GM12878 (cell line): Measurements from ENCODE around the gene ARFRP1. TPM values are rescaled to one million over a fixed set of nuclear protein-coding genes. Genes with fewer than 3 reads are reported as not detected.
A peak's percentile ranks its signal among the peaks of the same experiment; 100 is the strongest.

ENCODE experiments used
- ATAC-seq: fragments of 200-7000 bp; cut with Tn5 transposase; 3 replicates; pipeline ENCODE4 v1.9.1; 2020; ENCODE audit warnings: mild to moderate bottlenecking, moderate library complexity
- BruUV-seq: library from RNA; stranded (reverse); fragments of 400-500 nt; replicated peaks from 2 replicates; lab custom pipeline; 2021; lab: Mats Ljungman, UMichigan
- CTCF ChIA-PET: fragments of 300-600 bp; sonication (Branson Sonifier 250); formaldehyde crosslinking; extraction: SDS; loops from one replicate; lab custom pipeline; 2021; ENCODE audit warnings: inconsistent platforms; lab: Yijun Ruan, JAX
- POLR2A ChIA-PET: fragments of 350-600 bp; formaldehyde crosslinking; extraction: SDS; loops from one replicate; lab custom pipeline; 2021; ENCODE audit warnings: inconsistent platforms; lab: Charles Lee
- RAD21 ChIA-PET: fragments of 300-600 bp; sonication (Branson Sonifier 250); formaldehyde crosslinking; loops from one replicate; lab custom pipeline; 2023; ENCODE audit warnings: antibody characterized with exemption; ENCODE audit not compliant: unreplicated experiment; lab: Charles Lee
- SMC1A ChIA-PET: fragments of 300-600 bp; sonication (Branson Sonifier 250); formaldehyde crosslinking; loops from one replicate; lab custom pipeline; 2023; ENCODE audit not compliant: unreplicated experiment, uncharacterized antibody; lab: Charles Lee
- DNase-seq: peaks from one replicate; pipeline ENCODE4 v3.0.0-alpha.2; 2011; ENCODE audit warnings: low read depth, low spot score
- FAIRE-seq: peaks from 3 replicates; lab custom pipeline; 2011; peaks lifted over from hg19 to GRCh38; lab: Jason Lieb, UNC
- H2AFZ ChIP-seq: 2 replicates; pipeline ENCODE4 v1.6.0; 2011; ENCODE audit warnings: low read depth, low read length, control low read depth; ENCODE audit not compliant: control insufficient read depth
- H3K27ac ChIP-seq: 2 replicates; pipeline ENCODE4 v1.5.1; 2011; ENCODE audit warnings: control low read depth; ENCODE audit not compliant: control insufficient read depth, insufficient read depth
- H3K27me3 ChIP-seq, 2 experiments: replicated peaks in 1 of 2; 2 replicates each; pipeline versions ENCODE4 v1.6.0 to v1.6.1; 2011; ENCODE audit warnings: low read length in 1 of 2; ENCODE audit not compliant: control insufficient read depth in 2 of 2, insufficient read depth in 2 of 2
- H3K36me3 ChIP-seq, 2 experiments: 2 replicates each; pipeline ENCODE4 v1.5.1; 2011; ENCODE audit warnings: low read length in 1 of 2; ENCODE audit not compliant: control insufficient read depth in 2 of 2, insufficient read depth in 2 of 2
- H3K4me1 ChIP-seq: 2 replicates; pipeline ENCODE4 v1.6.1; 2011; ENCODE audit warnings: mild to moderate bottlenecking, low read length, moderate library complexity, mixed read lengths; ENCODE audit not compliant: control insufficient read depth, insufficient read depth
- H3K4me2 ChIP-seq: 2 replicates; pipeline ENCODE4 v1.6.0; 2011; ENCODE audit warnings: control low read depth; ENCODE audit not compliant: control insufficient read depth, insufficient read depth
- H3K4me3 ChIP-seq: fragments of 200-600 bp; sonication (generic); 2 replicates; pipeline ENCODE4 v1.5.1; 2016
- H3K79me2 ChIP-seq: 2 replicates; pipeline ENCODE4 v1.6.0; 2011; ENCODE audit warnings: low read length; ENCODE audit not compliant: control insufficient read depth, insufficient read depth
- H3K9ac ChIP-seq: 2 replicates; pipeline ENCODE4 v1.8.0; 2011; ENCODE audit warnings: low read length, control low read depth, mixed read lengths; ENCODE audit not compliant: control insufficient read depth, insufficient read depth
- H3K9me3 ChIP-seq: replicated peaks from 3 replicates; pipeline ENCODE4 v1.5.1; 2011; ENCODE audit warnings: mild to moderate bottlenecking, low read length; ENCODE audit not compliant: control insufficient read depth, insufficient read depth
- H4K20me1 ChIP-seq: 2 replicates; pipeline ENCODE4 v1.6.0; 2011; ENCODE audit not compliant: control insufficient read depth, insufficient read depth
- HDAC2 ChIP-seq: fragments of 200-600 bp; sonication (generic); IDR thresholded peaks from 2 replicates; pipeline ENCODE4 v1.6.1; 2017
- KLF5 ChIP-seq: fragments of 450-650 bp; IDR thresholded peaks from 2 replicates; pipeline ENCODE4 v1.6.1; 2014; ENCODE audit warnings: mild to moderate bottlenecking; ENCODE audit not compliant: partially characterized antibody
- MTA3 ChIP-seq: IDR thresholded peaks from 2 replicates; pipeline ENCODE4 v1.6.1; 2012; ENCODE audit warnings: low read length, inconsistent platforms, borderline replicate concordance
- POLR2A ChIP-seq: IDR thresholded peaks from 2 replicates; pipeline ENCODE4 v1.6.1; 2011; ENCODE audit warnings: low read depth, mild to moderate bottlenecking, low read length
- SP1 ChIP-seq: IDR thresholded peaks from one replicate; pipeline ENCODE4 v1.6.1; 2011; ENCODE audit warnings: low read depth, low read length
- WGBS: methylation state at CpG from one replicate; pipeline ENCODE4 v1.1.6; 2016; ENCODE audit warnings: low lambda C conversion rate; ENCODE audit not compliant: insufficient replicate concordance, insufficient coverage; ENCODE audit errors: missing lambda C conversion rate; 5-methylcytosine and 5-hydroxymethylcytosine counted together
- in situ Hi-C: fragments of 300-500 bp; cut with MboI; formaldehyde crosslinking; loops from 9 replicates; pipeline ENCODE4 v1.14.3; 2018; ENCODE audit warnings: mixed read lengths
- intact Hi-C: fragments of 100-400 bp; cut with micrococcal nuclease; formaldehyde crosslinking; loops from one replicate; pipeline ENCODE4 v1.14.2; 2022; ENCODE audit not compliant: unreplicated experiment
- polyA plus RNA-seq, 11 experiments: library from polyadenylated mRNA; depleted of rRNA in 4 of 11; unstranded in 6 of 11; stranded (reverse) in 5 of 11; fragments of >200 nt; fragmentation: Nextera tagmentation in 4 of 11; fragmentation: Illumina TruSeq in 1 of 11; extraction: Ambion mirVana in 4 of 11; extraction: Trizol in 1 of 11; gene quantifications; 1 replicate in 1 of 11; 2 replicates in 10 of 11; pipeline versions ENCODE4 v1.2.1 to v1.2.3, GENCODE V29; 2011 to 2016; ENCODE audit warnings: inconsistent platforms in 2 of 11, missing spikeins in 2 of 11, low read depth in 1 of 11
- total RNA-seq, 4 experiments: library from RNA; depleted of rRNA in 3 of 4; stranded (reverse); fragments of >200 nt in 3 of 4; fragmentation: Illumina TruSeq in 1 of 4; extraction: Trizol in 1 of 4; gene quantifications; 2 replicates each; pipeline versions ENCODE4 v1.2.1 to v1.2.3, GENCODE V29; 2013 to 2021
- TF ChIP-seq, protein P1 (sequence below): IDR thresholded peaks from 2 replicates; pipeline ENCODE4 v1.6.1; 2012; ENCODE audit warnings: low read depth, low read length, improper control_type of control experiment
- TF ChIP-seq, protein P2 (sequence below): IDR thresholded peaks from 2 replicates; pipeline ENCODE4 v1.6.1; 2012; ENCODE audit warnings: mild to moderate bottlenecking, low read depth, low read length

The ARFRP1 gene
- total and polyA plus RNA-seq, 10 of the 15 experiments (the other 5 are each of a cell fraction or from before 2014, with no cell fraction given) = 0.37 to 71.7 (median 34.6) TPM

DNA sequence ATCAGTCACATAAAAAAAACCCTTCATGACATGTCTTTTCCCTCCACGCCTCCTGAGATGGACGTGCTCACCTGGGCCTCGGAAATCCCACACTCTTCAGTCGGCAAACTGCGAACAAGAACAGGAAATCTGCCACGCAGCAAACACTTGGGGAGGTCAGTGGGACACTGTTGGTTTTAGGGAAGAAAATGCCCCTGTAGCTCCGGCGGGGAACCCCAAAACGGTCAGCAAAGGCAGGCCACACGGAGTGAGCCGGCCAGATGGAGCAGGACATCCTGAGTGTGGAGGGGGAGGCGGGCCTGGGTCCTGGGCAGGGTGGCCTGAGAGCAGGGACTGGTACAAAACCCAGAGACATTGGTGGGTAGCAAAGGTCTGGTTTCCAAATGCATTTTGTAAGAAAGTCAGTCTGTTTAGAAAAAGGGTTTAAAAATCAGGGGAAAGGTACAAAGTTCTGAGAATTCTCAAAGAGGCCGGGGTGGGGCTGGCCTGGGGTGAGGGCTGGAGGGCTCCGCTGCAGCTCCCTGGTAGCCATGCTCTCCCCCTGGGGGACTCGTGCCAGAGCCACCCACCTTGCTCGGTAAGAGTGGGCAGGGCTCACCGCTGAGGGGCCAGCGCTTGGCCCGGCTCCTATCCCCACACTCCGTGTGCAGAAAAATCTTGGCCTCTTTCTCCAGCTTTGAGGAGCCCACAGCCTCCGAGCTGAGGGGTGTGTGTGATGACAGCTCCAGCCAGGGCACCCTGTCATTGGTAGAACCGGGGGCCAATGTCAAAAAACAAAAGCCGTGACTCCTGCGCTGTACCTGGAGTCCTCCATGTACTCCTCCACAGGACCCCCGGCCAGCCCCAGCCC lies 37.0 kb upstream of the ARFRP1 start:
- Histone ChIP-seq H3K27me3 (no peaks in the 10 kb centered on the region), H4K20me1 (no peaks in the 10 kb centered on the region), H3K4me1 (peaks cover 8% of the 10 kb centered on the region; the same call in 1 of the 2 replicates), H3K36me3 (peaks cover 0 to 4% of the 10 kb centered on the region in 2 experiments; a peak in 2 of 4 replicates), H3K79me2 (peaks cover 5% of the 10 kb centered on the region), H3K9me3 (no peaks in the 10 kb centered on the region), H3K9ac (no peak overlapping the region), H3K4me2 (no peak overlapping the region), H3K27ac (no peak overlapping the region), H2AFZ (no peak overlapping the region), H3K4me3 (no peak overlapping the region)
- ATAC-seq = no peak
- DNase-seq = no peak
- intact Hi-C loops (no loop called here), in situ Hi-C loops (no loop called here)
- no peak for TF ChIP-seq KLF5
- TF ChIP-seq, protein P1, sequence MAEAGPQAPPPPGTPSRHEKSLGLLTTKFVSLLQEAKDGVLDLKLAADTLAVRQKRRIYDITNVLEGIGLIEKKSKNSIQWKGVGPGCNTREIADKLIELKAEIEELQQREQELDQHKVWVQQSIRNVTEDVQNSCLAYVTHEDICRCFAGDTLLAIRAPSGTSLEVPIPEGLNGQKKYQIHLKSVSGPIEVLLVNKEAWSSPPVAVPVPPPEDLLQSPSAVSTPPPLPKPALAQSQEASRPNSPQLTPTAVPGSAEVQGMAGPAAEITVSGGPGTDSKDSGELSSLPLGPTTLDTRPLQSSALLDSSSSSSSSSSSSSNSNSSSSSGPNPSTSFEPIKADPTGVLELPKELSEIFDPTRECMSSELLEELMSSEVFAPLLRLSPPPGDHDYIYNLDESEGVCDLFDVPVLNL = no peak
- no peak for TF ChIP-seq HDAC2
- no peak for TF ChIP-seq MTA3
- TF ChIP-seq POLR2A = peak; percentile 48; the same call in 1 of the 2 replicates
- TF ChIP-seq, protein P2, sequence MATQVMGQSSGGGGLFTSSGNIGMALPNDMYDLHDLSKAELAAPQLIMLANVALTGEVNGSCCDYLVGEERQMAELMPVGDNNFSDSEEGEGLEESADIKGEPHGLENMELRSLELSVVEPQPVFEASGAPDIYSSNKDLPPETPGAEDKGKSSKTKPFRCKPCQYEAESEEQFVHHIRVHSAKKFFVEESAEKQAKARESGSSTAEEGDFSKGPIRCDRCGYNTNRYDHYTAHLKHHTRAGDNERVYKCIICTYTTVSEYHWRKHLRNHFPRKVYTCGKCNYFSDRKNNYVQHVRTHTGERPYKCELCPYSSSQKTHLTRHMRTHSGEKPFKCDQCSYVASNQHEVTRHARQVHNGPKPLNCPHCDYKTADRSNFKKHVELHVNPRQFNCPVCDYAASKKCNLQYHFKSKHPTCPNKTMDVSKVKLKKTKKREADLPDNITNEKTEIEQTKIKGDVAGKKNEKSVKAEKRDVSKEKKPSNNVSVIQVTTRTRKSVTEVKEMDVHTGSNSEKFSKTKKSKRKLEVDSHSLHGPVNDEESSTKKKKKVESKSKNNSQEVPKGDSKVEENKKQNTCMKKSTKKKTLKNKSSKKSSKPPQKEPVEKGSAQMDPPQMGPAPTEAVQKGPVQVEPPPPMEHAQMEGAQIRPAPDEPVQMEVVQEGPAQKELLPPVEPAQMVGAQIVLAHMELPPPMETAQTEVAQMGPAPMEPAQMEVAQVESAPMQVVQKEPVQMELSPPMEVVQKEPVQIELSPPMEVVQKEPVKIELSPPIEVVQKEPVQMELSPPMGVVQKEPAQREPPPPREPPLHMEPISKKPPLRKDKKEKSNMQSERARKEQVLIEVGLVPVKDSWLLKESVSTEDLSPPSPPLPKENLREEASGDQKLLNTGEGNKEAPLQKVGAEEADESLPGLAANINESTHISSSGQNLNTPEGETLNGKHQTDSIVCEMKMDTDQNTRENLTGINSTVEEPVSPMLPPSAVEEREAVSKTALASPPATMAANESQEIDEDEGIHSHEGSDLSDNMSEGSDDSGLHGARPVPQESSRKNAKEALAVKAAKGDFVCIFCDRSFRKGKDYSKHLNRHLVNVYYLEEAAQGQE = no peak
- TF ChIP-seq SP1 = no peak
- SMC1A ChIA-PET = interaction anchor here (0.6 kb wide), 1 partner anchor 21 kb away, joined by 3 read pairs; no protein-coding TSS in a partner anchor
- WGBS = 79% methylated on average over 25 of the region's 25 CpGs
- no TSS peak for BruUV-seq
- POLR2A ChIA-PET = no interaction called here
- FAIRE-seq = no peak
- CTCF ChIA-PET = interaction anchor here (0.8 kb wide), 1 partner anchor 103 kb away, joined by 3 read pairs; no protein-coding TSS in a partner anchor
- RAD21 ChIA-PET = no interaction called here
